Measurements from ENCODE around the gene RHBDF1. TPM values are rescaled to one million over a fixed set of nuclear protein-coding genes. Genes with fewer than 3 reads are reported as not detected.

Gene RHBDF1
- total and polyA plus RNA-seq, 2 of the 13 experiments (the other 11 are each of a cell fraction or from before 2014, with no cell fraction given), result 5.4 to 26.9 TPM

DNA sequence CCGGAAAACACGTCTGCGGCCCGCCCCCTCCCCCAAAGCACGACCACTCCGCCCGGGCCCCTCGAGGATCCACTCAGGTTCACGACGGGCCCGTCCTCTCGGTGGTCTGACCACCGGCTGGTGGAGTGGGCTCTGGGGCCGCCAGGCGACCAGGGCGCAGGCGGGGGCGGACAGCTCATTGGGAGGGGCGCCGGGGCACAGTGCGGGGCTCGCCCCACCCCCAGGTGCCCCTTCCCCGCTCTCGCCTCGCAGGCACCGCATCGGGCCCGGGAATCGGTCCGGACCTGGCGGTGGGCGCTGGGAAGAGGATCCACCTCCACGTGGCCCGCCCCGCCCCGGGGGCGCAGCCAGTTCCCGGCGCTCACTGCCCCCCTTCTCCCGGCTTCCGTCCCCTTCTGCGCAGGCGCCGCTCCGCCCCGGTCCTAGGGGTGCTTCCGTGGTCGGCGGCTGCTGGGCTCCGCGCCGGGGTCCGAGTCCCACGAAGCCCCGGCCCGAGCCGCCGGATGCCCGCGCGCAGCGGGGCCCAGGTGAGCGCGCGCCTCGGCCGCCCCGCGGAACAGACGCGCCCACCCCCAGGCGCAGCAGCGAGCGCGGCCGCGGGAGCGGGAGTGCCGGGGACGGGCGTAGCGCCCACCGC, 5.5 kb upstream of the RHBDF1 start, which contains the start of gene MPG (continued):
- TF ChIP-seq GABPB1 (CRISPR knock-in tag; IDR thresholded peaks at IDR 0.05), result peak; percentile 83
- TF ChIP-seq KAT8 (CRISPR knock-in tag; IDR thresholded peaks at IDR 0.05), result peak; percentile 41
- TF ChIP-seq, protein P1, sequence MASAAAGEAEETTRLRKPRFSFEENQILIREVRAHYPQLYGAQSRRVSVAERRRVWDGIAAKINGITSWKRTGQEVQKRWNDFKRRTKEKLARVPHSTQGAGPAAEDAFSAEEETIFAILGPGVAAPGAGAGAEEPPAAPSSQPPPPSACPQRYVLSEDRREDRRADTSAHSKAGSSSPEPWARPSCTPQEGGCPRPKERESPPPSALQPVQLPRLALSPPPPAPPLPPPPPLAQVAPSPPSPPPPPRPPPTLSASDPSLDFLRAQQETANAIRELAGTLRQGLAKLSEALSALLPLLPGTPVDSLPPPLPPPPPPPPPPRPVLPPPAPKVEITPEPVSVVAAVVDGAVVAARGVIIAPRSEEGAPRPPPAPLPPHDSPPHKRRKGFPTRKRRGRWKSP (CRISPR knock-in tag; IDR thresholded peaks at IDR 0.05), result peak; percentile 36; the same call in 1 of the 2 replicates
- peak; percentile 13; the same call in 1 of the 2 replicates for TF ChIP-seq KDM3A (CRISPR knock-in tag; IDR thresholded peaks at IDR 0.05; ENCODE audit: low read depth)
- peak; percentile 53; the same call in 1 of the 2 replicates for TF ChIP-seq ZNF430 (CRISPR knock-in tag; IDR thresholded peaks at IDR 0.05)
- no peak for TF ChIP-seq HHEX (CRISPR knock-in tag; IDR thresholded peaks at IDR 0.05)
- peak; percentile 31; the same call in 1 of the 2 replicates for TF ChIP-seq ZNF776 (CRISPR knock-in tag; IDR thresholded peaks at IDR 0.05)
- peak; percentile 57; the same call in 1 of the 2 replicates for TF ChIP-seq SP5 (CRISPR knock-in tag; IDR thresholded peaks at IDR 0.05; ENCODE audit: borderline replicate concordance, low read depth)
- TF ChIP-seq NR2F6 (IDR thresholded peaks at IDR 0.05), result no peak
- peak; percentile 21; the same call in 1 of the 2 replicates for TF ChIP-seq NR2F6 (CRISPR knock-in tag; IDR thresholded peaks at IDR 0.05)
- TF ChIP-seq, protein P2, sequence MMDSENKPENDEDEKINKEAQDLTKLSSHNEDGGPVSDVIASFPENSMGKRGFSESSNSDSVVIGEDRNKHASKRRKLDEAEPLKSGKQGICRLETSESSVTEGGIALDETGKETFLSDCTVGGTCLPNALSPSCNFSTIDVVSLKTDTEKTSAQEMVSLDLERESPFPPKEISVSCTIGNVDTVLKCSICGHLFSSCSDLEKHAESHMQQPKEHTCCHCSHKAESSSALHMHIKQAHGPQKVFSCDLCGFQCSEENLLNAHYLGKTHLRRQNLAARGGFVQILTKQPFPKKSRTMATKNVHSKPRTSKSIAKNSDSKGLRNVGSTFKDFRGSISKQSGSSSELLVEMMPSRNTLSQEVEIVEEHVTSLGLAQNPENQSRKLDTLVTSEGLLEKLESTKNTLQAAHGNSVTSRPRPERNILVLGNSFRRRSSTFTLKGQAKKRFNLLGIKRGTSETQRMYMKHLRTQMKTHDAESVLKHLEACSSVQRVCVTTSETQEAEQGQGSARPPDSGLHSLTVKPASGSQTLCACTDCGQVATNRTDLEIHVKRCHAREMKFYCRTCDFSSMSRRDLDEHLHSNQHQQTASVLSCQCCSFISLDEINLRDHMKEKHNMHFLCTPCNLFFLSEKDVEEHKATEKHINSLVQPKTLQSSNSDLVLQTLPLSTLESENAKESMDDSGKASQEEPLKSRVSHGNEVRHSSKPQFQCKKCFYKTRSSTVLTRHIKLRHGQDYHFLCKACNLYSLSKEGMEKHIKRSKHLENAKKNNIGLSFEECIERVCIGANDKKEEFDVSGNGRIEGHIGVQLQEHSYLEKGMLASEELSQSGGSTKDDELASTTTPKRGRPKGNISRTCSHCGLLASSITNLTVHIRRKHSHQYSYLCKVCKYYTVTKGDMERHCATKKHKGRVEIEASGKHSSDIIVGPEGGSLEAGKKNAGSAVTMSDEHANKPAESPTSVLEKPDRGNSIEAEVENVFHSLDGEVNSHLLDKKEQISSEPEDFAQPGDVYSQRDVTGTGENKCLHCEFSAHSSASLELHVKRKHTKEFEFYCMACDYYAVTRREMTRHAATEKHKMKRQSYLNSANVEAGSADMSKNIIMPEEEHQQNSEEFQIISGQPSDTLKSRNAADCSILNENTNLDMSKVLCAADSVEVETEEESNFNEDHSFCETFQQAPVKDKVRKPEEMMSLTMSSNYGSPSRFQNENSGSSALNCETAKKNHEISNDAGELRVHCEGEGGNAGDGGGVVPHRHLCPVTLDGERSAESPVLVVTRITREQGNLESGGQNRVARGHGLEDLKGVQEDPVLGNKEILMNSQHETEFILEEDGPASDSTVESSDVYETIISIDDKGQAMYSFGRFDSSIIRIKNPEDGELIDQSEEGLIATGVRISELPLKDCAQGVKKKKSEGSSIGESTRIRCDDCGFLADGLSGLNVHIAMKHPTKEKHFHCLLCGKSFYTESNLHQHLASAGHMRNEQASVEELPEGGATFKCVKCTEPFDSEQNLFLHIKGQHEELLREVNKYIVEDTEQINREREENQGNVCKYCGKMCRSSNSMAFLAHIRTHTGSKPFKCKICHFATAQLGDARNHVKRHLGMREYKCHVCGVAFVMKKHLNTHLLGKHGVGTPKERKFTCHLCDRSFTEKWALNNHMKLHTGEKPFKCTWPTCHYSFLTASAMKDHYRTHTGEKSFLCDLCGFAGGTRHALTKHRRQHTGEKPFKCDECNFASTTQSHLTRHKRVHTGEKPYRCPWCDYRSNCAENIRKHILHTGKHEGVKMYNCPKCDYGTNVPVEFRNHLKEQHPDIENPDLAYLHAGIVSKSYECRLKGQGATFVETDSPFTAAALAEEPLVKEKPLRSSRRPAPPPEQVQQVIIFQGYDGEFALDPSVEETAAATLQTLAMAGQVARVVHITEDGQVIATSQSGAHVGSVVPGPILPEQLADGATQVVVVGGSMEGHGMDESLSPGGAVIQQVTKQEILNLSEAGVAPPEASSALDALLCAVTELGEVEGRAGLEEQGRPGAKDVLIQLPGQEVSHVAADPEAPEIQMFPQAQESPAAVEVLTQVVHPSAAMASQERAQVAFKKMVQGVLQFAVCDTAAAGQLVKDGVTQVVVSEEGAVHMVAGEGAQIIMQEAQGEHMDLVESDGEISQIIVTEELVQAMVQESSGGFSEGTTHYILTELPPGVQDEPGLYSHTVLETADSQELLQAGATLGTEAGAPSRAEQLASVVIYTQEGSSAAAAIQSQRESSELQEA (CRISPR knock-in tag; IDR thresholded peaks at IDR 0.05; ENCODE audit: not compliant biosample characterization), result no peak
- TF ChIP-seq, protein P3, sequence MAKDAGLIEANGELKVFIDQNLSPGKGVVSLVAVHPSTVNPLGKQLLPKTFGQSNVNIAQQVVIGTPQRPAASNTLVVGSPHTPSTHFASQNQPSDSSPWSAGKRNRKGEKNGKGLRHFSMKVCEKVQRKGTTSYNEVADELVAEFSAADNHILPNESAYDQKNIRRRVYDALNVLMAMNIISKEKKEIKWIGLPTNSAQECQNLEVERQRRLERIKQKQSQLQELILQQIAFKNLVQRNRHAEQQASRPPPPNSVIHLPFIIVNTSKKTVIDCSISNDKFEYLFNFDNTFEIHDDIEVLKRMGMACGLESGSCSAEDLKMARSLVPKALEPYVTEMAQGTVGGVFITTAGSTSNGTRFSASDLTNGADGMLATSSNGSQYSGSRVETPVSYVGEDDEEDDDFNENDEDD (CRISPR knock-in tag; IDR thresholded peaks at IDR 0.05; ENCODE audit: borderline replicate concordance), result peak; percentile 80; the same call in 1 of the 2 replicates
- TF ChIP-seq ZNF549 (CRISPR knock-in tag; IDR thresholded peaks at IDR 0.05), result no peak
- TF ChIP-seq ZNF530 (CRISPR knock-in tag; IDR thresholded peaks at IDR 0.05; ENCODE audit: low read depth), result no peak
- peak; percentile 24; the same call in 1 of the 2 replicates for TF ChIP-seq NR2C2 (CRISPR knock-in tag; IDR thresholded peaks at IDR 0.05; ENCODE audit: borderline replicate concordance)
- no peak for TF ChIP-seq REXO4 (CRISPR knock-in tag; IDR thresholded peaks at IDR 0.05; ENCODE audit: borderline replicate concordance)
- TF ChIP-seq GTF2F1 (IDR thresholded peaks at IDR 0.05; ENCODE audit: low read length), result no peak
- peak; percentile 33; the same call in 1 of the 2 replicates for TF ChIP-seq ZNF333 (CRISPR knock-in tag; IDR thresholded peaks at IDR 0.05; ENCODE audit: borderline replicate concordance)
- no peak; the same call in 1 of the 2 replicates for TF ChIP-seq ZMAT3 (CRISPR knock-in tag; conservative IDR thresholded peaks at IDR 0.05)

Data from HepG2 (cell line).